PFSK-1 (cell line): Measurements from ENCODE around the gene PTPN7.

Experiments
- POLR2AphosphoS5 ChIP-seq: IDR thresholded peaks from 2 replicates; pipeline ENCODE4 v1.6.1; 2012; ENCODE audit warnings: low read depth, mild to moderate bottlenecking, control low read depth, low read length, moderate library complexity
- TF ChIP-seq, protein P1 (sequence below), 2 experiments: IDR thresholded peaks; 2 replicates each; pipeline versions ENCODE4 v1.6.1 to v1.8.0; 2011 to 2012; ENCODE audit warnings: low read depth in 2 of 2, low read length in 2 of 2, control low read depth in 1 of 2, inconsistent platforms in 1 of 2, mild to moderate bottlenecking in 1 of 2, moderate library complexity in 1 of 2; ENCODE audit not compliant: insufficient read depth in 1 of 2

DNA sequence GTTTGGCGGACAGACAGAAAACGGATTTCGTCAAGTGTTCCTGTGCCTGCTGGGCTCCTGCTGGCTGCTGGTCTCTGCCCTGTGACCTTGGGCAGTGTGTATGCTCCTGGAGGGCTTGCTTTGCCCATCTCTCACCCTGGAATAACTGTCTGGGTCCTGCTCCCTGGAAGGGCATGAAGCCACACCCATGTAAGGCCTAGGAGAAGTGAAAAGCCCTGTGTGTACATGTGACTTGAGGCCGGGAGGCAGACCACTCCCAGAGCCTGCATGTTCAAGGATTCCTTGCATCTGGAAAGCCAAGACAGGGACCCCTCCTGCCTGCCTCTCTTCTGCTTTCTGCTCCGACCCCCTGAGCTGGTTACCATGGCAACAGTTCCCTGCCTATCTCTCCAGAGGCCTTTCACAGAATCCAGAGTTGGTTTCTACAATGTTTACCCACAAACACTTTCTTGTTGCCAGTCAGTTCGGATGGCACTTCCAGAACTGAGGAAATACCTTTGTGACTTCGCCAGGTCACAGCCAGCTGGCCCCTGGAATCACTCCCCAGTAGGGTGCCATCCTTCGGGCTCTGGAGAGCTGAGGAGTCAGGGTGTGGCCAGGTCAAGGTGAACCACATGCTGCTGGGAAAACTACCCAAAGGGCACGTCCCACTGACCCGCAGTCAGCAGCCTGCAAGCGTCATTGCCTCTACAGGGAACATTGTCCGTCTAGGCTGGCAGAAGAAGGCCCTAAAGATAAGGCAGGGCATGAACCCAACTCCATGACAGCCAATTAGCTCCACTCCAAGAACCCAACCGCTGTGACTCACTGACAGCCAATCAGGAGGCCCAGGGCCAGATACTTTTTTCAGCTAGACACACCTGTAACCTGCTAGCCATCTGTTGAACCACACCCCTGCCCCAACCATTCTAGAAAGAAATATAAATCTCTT lies 52.3 kb downstream of the PTPN7 start:
- TF ChIP-seq, protein P1, sequence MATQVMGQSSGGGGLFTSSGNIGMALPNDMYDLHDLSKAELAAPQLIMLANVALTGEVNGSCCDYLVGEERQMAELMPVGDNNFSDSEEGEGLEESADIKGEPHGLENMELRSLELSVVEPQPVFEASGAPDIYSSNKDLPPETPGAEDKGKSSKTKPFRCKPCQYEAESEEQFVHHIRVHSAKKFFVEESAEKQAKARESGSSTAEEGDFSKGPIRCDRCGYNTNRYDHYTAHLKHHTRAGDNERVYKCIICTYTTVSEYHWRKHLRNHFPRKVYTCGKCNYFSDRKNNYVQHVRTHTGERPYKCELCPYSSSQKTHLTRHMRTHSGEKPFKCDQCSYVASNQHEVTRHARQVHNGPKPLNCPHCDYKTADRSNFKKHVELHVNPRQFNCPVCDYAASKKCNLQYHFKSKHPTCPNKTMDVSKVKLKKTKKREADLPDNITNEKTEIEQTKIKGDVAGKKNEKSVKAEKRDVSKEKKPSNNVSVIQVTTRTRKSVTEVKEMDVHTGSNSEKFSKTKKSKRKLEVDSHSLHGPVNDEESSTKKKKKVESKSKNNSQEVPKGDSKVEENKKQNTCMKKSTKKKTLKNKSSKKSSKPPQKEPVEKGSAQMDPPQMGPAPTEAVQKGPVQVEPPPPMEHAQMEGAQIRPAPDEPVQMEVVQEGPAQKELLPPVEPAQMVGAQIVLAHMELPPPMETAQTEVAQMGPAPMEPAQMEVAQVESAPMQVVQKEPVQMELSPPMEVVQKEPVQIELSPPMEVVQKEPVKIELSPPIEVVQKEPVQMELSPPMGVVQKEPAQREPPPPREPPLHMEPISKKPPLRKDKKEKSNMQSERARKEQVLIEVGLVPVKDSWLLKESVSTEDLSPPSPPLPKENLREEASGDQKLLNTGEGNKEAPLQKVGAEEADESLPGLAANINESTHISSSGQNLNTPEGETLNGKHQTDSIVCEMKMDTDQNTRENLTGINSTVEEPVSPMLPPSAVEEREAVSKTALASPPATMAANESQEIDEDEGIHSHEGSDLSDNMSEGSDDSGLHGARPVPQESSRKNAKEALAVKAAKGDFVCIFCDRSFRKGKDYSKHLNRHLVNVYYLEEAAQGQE (IDR thresholded peaks at IDR 0.05; ENCODE audit: insufficient read depth in 1 of 2, low read depth in 2 of 2, low read length in 2 of 2) = no peak
- no peak for TF ChIP-seq POLR2AphosphoS5
